ENCODE data around the gene SHC2.

Gene SHC2

GRCh38 chr19:488505-489417 lies 27.9 kb upstream of the SHC2 start (continued):
- TF ChIP-seq ZNF274 (IDR thresholded peaks at IDR 0.05; ENCODE audit: low read length) (no peak), ZNF274 (tag by site-specific recombination; IDR thresholded peaks at IDR 0.05; ENCODE audit: borderline replicate concordance) (no peak), ZFHX2 (tag by site-specific recombination; conservative IDR thresholded peaks at IDR 0.05) (peak; percentile 87), ZNF558 (tag by site-specific recombination; IDR thresholded peaks at IDR 0.05) (no peak), ZNF501 (tag by site-specific recombination; IDR thresholded peaks at IDR 0.05) (no peak), ZNF548 (tag by site-specific recombination; IDR thresholded peaks at IDR 0.05) (no peak), MEIS1 (CRISPR knock-in tag; IDR thresholded peaks at IDR 0.05; ENCODE audit: borderline replicate concordance) (no peak), ZNF580 (tag by site-specific recombination; IDR thresholded peaks at IDR 0.05) (no peak), ZNF48 (tag by site-specific recombination; IDR thresholded peaks at IDR 0.05) (no peak), ZEB2 (tag by site-specific recombination; IDR thresholded peaks at IDR 0.05) (0 out of 2 replicates have a peak, but pooled peaks have one; percentile 60), ZNF2 (tag by site-specific recombination; IDR thresholded peaks at IDR 0.05) (no peak), GLI4 (tag by site-specific recombination; IDR thresholded peaks at IDR 0.05) (no peak), RBAK (tag by site-specific recombination; IDR thresholded peaks at IDR 0.05) (no peak), ZIC2 (tag by site-specific recombination; IDR thresholded peaks at IDR 0.05) (peak; percentile 29; the same call in 1 of the 2 replicates), ZNF433 (tag by site-specific recombination; IDR thresholded peaks at IDR 0.05; ENCODE audit: low read depth) (no peak), ZNF211 (tag by site-specific recombination; IDR thresholded peaks at IDR 0.05; ENCODE audit: low read depth) (no peak), ZNF266 (tag by site-specific recombination; IDR thresholded peaks at IDR 0.05; ENCODE audit: low read depth) (no peak), ZBTB8A (tag by site-specific recombination; IDR thresholded peaks at IDR 0.05) (peak; percentile 80), ZXDB (tag by site-specific recombination; IDR thresholded peaks at IDR 0.05) (no peak), FEZF1 (tag by site-specific recombination; IDR thresholded peaks at IDR 0.05) (no peak), ZNF280D (tag by site-specific recombination; IDR thresholded peaks at IDR 0.05) (no peak), KLF10 (tag by site-specific recombination; IDR thresholded peaks at IDR 0.05) (peak; percentile 36; the same call in 1 of the 2 replicates), ZNF677 (tag by site-specific recombination; IDR thresholded peaks at IDR 0.05) (no peak), SETDB1 (IDR thresholded peaks at IDR 0.05; ENCODE audit: insufficient read length, low read length) (no peak), REPIN1 (tag by site-specific recombination; IDR thresholded peaks at IDR 0.05; ENCODE audit: low read depth) (no peak), ZNF776 (tag by site-specific recombination; IDR thresholded peaks at IDR 0.05; ENCODE audit: borderline replicate concordance) (no peak), AEBP2 (tag by site-specific recombination; IDR thresholded peaks at IDR 0.05; ENCODE audit: borderline replicate concordance) (no peak), ZFP41 (tag by site-specific recombination; IDR thresholded peaks at IDR 0.05; ENCODE audit: borderline replicate concordance) (no peak), ZBTB6 (tag by site-specific recombination; IDR thresholded peaks at IDR 0.05) (0 out of 2 replicates have a peak, but pooled peaks have one; percentile 32), ZNF843 (tag by site-specific recombination; IDR thresholded peaks at IDR 0.05) (no peak), ZNF561 (tag by site-specific recombination; IDR thresholded peaks at IDR 0.05; ENCODE audit: borderline replicate concordance) (no peak; the same call in 1 of the 2 replicates), IKZF3 (tag by site-specific recombination; IDR thresholded peaks at IDR 0.05) (no peak), ZNF423 (tag by site-specific recombination; IDR thresholded peaks at IDR 0.05) (no peak), ZNF121 (tag by site-specific recombination; IDR thresholded peaks at IDR 0.05) (no peak)

All from HEK293 (cell line).